ENCODE data around the gene SPATA6.

The SPATA6 gene

GRCh38 chr1:48248356-48248755, 223.6 kb downstream of the SPATA6 start:
- DNase-seq = no peak

DNA sequence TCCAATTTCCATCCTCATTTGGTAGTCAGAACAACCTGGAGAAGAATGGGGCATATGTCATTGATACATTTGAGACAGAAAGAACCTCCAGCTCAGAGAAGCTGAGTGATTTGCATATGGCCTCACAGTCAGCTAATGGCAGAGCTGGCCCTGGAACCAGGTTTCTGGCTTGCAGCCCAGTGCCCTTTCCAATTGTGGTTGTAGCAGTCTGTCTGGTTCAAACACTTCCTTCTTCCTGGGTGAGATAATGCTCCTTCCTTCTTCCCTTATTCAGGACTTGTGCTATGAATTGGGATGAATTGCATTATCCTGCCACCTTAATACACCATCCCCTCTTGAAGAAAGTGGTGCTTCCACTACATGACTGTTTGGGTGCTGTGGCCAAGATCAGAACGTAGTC, 225.3 kb downstream of the SPATA6 start:
- DNase-seq = no peak
